Astrocyte of the hippocampus (primary cell): Measurements from ENCODE around the gene COL4A2.

Source experiments
- DNase-seq: peaks from one replicate; pipeline ENCODE4 v3.0.0; 2011; ENCODE audit warnings: low read depth, low spot score

COL4A2 gene

DNA sequence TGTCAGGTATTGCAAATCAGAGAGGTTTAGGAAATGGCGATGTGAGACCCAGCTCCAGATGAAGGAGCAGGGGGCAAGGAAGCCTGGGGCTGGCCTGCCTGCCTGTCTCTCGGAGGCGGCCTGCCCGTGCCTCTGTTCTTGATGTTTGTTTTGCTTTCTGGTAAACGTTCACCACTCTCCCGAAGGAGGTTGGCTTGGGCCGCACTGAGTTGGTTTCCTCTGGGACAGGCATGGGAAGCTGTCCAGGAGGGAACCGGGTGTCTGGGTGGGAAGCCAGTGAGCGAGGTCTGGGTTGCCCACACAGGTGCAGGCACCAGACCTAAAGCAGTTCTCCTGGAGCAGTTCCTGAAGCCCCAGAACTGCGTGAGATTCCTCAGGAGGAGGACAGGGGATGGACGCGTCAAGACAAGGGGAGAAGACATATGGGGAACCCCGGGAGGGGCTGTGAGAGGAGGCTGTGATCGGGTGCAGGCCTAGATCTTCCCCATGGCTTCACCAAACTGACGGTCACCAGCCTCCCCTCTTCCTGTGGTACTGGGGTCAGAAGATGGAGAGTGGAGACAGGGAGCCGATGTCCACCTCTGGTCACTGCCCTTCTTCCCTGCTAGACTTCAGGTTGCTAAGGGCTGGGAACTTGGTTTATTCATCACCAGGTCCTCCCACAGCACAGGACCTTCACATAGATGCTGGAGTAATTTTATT, 15.2 kb downstream of the COL4A2 start:
- peak; percentile 56 for DNase-seq

DNA sequence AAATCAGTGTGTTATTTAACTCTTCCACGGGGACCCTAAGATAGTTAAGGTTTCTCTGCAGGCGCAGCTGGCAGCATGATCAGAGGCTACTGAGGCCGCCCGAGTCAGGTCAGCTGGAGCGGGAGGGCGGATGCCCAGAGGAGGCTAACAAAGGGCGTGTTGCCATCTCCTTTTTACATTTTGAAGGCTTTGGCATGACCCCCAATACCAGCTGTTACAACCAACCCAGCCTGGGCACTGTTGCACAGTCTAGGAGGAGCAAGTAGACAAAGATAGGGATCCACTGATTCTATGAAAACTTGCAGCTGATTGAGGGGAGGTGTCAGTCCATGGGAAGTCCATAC, 15.7 kb downstream of the COL4A2 start:
- DNase-seq, result no peak

DNA sequence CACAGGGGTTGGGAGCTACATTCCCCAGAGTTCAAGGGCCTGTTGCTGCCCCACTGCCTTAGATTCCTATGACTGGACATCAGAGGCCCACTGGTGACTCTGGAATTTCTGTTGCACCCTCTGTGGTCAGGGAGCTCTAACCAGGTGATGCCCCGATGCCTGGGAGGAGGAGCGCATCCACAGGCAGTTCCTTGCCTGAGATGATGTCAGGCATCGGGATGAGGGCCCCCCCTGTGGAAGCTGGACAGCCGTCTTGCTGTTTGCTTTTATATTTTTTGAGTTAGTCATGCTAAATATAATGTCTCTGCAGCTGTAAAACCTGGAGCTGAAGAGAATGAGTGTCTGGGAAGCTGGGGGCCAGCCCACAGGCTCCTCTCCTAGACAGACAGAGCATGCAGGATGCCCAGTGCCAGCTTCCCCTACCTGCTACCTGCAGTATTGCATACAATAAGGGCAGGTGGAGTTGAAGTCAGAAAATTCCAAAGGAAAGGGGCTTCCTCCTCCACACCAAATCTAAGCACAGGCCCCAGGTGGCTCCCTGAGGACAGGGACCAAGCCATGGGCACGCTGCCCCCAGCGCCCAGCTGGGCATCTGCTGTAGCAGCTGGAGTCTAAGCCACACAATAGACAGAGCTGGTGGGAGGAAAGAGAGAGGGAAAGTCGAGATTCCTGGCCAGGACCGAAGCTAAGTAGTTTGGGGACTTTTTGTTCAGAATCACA, 16.2 kb downstream of the COL4A2 start:
- peak; percentile 86 for DNase-seq

DNA sequence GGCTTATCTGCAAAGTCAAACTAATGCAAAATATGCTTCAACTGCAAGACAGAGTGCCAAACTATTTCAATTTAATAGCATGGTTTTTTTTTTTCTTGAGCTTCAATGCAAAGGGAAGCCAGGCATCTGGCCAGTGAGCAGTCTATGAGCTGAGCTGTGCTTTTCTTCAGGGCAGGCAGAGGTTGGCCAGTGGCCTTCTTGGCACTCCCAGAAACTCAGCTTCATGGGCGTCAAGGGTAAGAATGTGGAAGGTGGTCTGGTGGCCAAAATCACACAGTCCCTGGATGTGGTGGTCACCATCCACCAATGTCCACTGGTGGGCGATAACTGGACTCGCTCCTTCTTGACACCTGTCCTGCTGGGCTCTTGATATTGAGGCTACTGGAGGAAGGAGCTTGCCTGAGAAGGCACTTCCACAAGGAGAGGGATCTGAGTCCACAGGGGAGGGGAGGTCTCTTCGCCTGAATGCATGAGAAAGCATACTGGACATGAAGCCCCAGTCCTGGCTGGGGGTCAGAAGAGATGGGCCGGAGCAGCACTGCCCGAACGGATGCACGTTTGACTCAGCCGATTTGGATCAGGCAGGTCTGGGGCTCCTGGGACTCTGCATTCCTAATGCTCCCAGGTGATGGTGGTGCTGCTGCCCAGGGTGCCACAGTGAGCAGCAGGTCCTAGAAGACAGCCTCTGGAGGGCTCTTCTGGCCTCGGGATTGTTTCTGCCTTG, 17.1 kb downstream of the COL4A2 start:
- no peak for DNase-seq

DNA sequence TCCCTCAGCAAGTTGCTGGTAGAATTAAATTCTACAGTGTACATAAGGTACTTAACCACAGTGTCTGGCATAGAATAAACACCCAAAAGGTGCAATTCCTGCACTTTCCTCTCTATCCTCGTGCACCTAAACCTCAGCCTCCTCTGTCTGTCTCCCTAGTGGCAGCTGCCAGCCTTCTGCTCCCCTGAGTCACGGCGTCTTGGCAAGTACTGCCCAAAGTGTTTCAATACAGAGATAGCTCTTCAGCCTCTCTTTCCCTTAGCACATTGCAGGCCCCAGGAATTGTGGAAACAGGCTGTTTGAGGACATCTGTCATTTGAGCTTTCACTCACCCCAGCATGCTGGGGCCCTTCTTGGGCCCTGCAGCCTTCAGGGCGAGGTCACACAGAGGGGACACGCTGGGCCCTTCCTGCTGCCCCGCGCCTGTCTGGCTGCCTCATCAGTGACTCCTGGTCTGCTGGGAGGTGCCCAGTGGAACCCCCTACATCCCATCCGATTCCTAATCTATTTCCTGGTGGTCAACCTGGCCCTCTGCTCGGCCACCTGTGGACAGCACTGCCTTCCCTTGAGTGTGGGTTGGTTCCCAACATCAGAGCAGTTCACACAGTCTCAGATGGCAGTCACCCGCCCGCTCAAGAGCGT, 19.3 kb downstream of the COL4A2 start:
- DNase-seq, result no peak

DNA sequence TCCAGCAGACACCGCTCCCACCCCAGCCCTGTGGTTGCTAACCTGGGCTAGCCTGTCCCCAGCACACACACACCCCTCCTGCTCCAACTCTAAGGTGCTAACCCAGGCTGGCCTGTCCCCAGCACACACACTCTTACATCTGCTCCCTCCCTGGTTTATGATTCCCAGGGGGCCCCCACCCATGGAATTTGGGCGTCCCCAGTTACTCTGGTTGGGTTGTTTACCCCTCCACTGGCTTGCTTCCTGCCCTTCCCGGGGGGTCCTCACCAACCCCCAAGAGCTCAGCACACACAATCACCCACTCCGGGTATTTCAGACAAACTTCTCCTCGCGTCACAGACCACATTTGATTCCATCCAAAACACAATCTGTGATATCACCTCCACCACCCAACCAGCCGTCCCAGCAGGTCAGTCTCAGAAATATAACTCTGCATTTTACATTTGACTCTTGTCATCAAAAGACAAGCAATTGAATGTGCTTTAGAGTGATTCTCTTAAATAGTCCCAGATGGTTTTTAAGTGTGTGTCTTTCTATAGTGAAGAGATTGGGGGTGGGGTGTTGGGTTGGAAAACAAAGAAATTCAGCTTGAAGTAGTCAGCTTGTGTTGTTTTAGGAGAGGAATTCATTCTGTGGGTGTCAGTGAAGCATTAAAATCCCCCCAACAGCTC, 20.1 kb downstream of the COL4A2 start:
- peak; percentile 91 for DNase-seq

DNA sequence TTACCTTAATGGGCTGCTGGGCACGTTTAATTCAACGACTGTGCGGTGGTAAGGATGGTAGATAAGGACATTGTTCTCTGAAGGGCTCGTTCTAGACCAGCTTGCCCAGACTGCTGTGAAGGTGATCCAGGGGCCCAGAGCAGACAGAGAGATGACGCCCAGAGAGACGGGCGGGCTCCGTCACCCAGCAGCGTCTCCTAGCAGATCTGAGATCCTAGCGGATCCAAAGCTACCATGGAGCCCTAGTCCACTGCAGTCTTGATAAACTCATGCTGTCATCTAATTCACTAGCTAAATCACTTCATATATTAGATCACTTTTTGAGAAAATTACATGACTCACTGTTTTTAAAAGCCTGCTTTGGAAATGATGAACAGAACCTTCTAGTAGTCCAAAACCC, 21.5 kb downstream of the COL4A2 start:
- DNase-seq, result no peak

DNA sequence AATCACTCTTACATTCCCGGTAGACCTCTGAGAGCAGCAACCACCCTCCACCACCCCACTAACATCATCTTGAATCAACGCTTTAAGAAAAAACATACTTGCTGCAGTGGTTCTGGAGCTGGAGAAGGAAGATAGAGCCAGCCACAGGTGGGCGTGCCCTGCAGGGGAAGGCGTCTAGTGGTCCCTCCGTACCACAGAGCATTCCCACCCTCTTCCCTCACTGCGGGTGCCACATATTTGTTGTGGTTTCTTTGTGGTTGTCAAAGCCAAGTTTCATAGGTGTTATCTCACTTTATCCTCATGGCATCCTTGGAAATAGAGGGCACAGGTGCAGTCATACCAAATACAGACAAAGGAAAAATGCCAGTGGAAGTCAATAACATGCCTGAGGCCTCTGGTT, 22.2 kb downstream of the COL4A2 start:
- DNase-seq, result no peak

DNA sequence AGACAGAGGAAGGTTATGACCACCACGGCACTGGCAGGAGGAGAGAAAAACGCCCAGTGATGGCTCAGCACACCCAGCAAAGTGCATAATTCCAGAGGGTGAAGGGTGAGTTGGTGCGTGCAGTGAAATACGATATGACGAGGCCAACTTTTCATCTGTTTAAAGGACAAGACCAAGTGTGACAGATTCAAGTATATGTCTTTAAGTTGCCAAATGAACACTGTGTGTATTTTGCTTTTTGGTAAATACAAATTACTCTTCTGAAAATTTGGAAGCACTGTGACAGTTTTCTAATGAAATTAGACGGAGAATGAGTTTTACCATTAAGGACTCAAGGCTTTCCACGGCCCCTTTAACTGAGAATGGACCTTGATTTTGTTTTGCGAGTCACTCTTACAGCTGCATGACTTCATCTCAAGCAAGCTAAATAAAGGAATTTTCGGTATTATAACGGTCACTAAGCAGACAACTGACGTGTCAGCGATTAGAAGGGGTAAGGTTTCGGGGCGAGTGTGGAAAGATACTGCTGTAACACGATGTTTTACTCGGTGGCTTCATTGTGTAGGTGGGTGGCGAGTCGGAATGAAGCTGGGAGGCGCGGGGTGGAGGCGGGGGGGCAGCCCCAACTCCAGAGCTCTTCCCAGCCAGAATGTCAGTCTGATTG, 22.8 kb downstream of the COL4A2 start:
- DNase-seq, result peak; percentile 78

DNA sequence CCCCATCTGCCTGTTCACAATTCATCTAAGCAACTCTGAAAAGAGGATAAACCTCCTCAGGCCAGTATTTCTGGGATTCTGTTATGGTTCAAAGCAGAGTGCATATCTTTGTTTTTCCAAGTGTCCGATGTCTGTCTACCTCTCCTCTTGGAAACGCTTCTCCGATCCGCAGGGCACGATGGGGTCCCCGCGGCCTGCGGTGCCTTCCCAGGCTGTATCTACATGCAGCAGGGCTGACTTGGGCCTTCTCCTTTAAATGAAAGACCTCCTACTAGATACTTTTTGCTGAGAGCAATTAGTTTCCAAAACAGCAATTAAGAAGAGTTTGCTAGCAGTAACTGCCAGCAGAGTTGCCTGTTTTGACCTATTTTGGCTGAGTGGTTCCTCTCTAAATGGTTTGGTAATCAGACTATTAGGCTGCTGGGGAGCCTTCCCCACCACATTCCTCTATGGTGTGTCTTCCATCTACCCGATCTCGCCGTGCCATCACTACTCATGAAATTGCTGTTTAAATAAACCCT, 23.5 kb downstream of the COL4A2 start:
- DNase-seq, result peak; percentile 71

DNA sequence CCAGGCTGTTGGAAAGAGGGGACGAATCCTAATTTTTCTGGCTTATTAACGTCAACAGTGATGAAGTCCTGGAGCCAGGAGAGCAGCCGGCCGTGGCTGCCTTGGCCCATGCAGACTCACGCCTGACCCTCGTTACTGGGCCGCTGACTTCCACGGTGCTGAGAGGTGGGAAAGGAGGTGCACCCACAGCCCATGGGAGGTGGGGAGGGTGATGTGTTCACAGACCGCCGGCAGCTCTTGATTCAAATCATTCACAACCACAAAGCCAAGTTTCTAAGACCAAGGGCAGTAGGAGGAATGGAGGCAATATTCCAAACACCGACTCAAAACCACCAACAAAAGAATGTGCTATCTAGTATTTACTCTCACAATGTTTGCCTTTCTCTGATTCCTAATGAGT, 24.3 kb downstream of the COL4A2 start:
- DNase-seq, result peak; percentile 97

DNA sequence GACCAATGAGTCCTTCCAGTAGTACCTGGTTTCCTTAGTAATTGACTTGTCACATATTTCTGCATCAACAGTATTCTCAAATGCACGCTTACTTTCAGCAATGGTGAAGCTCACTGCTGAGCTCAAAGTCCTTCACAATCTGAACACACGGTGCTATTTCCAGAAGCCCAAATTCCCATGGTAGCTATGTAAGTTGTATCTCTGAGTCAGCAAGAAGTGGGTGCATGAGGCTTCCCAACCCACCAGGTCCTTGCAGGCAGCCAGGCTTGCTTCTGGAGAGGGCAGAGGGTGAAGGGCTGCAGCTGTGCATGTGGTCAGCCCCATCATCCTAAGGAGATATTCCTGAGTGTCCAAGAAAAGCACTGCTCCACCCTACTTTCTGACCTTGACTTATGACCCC, 25.7 kb downstream of the COL4A2 start:
- no peak for DNase-seq

DNA sequence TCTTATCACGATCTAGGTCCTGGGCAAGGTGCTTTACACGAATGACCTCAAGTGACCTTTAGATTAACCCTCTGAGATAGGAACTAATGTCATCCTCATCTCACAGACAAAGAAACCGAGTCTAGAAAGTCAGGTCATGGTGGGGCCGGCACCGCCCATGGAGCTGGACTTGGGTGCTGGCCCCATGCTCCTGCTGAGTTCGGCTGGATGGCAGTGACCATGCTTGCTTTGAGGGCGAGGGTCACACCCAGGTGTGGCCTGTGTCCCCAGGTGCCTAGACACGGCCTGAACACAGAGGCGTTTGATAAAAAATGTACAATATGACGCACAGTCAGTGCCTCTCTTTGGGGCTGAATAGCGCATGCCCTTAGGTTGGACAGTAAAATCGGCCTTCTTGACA, 26.8 kb downstream of the COL4A2 start:
- DNase-seq, result no peak

DNA sequence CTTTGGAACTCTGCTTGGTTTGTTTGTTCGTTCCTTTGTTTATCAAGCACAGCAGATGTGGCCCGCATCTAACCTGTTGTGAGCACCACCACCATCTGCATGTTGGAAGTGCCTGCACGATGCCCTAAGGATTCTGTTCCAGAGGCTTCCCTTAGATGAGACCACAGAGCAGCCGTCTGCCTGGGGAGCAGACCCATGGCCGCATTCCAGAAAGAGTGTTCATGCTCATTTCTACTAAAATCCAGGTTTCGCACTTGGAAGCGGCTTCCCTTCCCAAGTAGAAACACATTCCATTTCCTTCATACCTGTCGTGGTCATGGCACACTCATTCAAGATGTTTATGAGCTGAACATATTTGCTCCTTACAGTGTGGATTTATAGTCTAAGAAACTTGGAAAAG, 27.2 kb downstream of the COL4A2 start:
- peak; percentile 92 for DNase-seq

DNA sequence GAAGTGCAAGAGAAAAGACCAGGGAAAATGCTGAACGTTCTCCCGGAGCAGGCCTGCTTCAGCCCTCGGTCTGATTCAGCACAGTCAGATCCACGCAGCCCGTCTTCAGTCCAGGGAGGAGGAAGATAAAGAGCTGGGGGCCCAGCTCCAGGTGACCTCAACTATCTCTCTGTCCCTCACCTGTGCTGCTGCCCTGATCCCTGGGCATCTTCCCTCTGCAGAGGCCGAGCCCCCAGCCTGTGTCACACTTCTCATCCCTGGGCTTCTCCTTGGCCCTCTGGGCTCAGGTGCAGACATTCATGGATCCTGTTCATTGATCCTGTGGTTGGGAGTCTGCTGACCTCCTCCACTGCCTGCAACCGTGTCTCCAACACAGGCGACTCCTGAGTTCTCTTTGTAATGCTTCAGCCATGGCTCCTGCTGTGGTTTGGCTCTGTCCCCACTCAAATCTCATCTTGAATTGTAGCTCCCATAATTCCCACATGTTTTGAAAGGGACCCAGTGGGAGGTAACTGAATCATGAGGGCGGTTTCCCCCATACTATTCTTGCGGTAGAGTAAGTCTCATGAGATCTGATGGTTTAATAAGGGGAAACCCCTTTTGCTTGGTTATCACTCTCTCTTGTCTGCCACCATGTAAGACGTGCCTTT, 27.9 kb downstream of the COL4A2 start:
- peak; percentile 82 for DNase-seq

DNA sequence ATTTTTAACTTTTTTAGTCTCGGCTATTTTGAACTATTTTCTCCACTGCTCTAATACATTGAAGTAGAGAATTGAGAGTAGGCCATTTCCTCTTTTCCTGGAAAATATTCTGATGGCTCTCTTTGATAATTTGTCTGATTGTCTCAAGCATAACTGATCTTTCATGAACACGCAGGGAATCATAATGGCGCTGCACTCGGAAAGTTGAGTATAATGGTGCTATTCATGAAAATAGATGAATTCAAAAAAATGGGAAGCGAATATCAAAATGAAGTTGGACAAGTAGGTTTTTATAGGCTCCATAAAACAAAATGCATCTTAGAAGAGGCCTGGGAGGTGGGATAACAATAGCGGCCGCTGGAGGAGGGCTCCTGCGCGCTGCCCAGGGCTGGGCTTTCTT, 29.0 kb downstream of the COL4A2 start:
- DNase-seq, result no peak

DNA sequence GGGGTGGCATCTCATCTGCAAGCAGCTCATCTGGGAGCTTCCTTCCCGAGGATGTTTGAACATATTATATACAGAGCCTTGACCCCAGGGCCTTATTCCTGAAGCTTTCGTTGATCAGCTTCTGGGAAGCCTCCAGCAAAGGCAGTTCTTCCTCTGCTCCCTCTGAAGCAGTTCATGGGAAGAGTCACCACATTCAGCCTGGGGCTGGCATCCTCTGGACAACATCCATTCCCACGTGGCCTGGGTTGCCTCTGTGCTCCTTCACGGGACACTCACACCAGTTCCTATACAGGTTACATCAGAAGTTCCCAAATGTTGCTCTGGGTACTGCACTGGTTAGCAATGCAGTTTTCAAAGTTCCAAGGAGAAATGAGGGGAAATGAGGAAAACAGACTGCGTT, 29.6 kb downstream of the COL4A2 start:
- no peak for DNase-seq

DNA sequence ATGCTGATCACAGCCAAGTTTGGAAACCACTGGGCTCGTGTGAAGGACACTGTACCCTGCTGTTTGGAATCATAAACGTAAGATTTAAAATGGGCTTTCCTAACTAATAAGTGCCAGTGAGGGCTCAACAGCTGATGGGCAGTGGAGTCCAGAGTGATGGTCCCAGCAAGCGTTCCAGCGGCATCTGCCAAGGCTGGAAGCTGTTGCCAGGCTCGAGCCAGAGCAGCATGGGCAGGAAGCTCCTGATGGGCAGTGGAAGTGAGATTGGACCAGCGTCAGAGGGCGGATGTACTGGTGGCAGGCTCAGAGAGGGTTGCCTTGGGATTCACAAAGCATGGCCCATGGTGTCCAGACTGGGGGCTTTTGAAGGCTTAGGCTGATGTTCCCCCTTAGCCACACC, 30.2 kb downstream of the COL4A2 start:
- DNase-seq, result no peak

DNA sequence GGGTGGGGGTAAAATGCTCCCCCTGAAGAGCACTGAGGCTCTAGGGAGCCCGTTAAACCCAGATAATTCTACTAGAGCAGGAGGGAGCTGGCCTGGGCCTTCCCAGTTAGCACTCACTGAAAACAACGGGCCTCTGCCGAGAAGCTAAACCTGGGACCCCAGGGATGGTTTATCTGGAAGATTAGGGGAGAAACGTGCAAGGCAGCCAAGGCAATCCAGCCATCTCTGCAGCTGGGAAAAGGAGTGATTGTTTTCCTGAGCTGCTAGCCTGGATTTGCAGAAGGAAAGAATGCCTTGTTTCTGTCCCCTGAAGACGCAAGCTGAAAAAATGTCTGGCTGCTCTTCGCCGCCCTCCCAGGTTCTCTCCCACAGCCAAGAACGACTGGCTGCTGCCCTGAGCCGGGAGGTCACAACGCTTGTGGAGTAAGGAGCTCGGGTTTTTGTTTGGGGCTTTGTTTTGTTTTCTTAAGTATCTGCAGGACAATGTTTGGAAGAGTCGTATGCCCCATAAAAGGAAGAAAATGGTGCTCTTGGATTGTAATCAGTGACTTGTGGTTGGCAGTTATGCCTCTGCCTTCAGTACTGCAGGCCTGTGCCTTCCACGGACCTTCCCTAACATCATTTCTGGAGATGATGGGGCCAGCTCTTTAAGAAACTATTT, 31.5 kb downstream of the COL4A2 start:
- DNase-seq, result peak; percentile 96

DNA sequence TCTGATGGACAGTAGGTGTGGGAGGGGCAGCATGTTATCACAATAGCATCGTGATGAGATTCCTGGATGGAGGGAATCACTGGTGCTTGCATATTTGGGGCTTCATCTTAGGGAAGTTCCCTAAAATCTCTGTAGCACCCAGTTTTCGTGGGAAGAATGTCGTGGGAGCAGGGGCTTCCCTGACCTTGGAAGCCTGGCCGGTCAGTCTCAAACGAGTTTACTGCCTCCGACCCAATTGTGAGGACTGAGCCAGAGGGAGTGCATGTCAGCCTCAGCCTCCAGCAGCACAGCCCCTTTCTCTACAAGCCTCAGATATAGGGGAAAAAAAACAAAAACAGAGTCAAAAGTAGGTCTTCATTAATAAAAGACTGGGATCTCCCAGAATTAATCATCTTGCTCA, 32.2 kb downstream of the COL4A2 start:
- DNase-seq, result no peak
